K562 (cell line): ENCODE results near the gene LRRTM4. TPM values are rescaled to one million over a fixed set of nuclear protein-coding genes. Genes with fewer than 3 reads are reported as not detected.

Experiments used
- ATAC-seq: fragments of 200-7000 bp; cut with Tn5 transposase; 3 replicates; pipeline ENCODE4 v1.9.1; 2020; ENCODE audit warnings: moderate library complexity
- BruUV-seq: library from RNA; stranded (reverse); fragments of 400-500 nt; replicated peaks from 2 replicates; lab custom pipeline; 2021; lab: Mats Ljungman, UMichigan
- CTCF ChIA-PET: fragments of 300-600 bp; formaldehyde crosslinking; extraction: SDS; loops from one replicate; lab custom pipeline; 2021; ENCODE audit warnings: low intra/inter-chr PET ratio; lab: Yijun Ruan, JAX
- POLR2A ChIA-PET: fragments of 300-600, 350-650 bp; sonication (Branson Sonifier 250); formaldehyde crosslinking; extraction: SDS; loops from one replicate; lab custom pipeline; 2021; ENCODE audit warnings: antibody characterized with exemption, inconsistent platforms; lab: Yijun Ruan, JAX
- DNase-seq, 4 experiments: peaks; one replicate each; pipeline versions ENCODE4 v3.0.0 to v3.0.0-alpha.2; 2011 to 2018; ENCODE audit warnings: low spot score in 3 of 4, mixed read lengths in 3 of 4; ENCODE audit errors: extremely low read depth in 1 of 4
- FAIRE-seq: peaks from 2 replicates; lab custom pipeline; 2011; peaks lifted over from hg19 to GRCh38; lab: Jason Lieb, UNC
- H2AFZ ChIP-seq: 2 replicates; pipeline ENCODE4 v1.6.0; 2011; ENCODE audit warnings: low read depth, low read length, control low read depth, inconsistent platforms
- H3K27ac ChIP-seq: fragments of 200-600 bp; 3 replicates; pipeline ENCODE4 v1.8.0; 2011; ENCODE audit warnings: low read depth, mild to moderate bottlenecking, control low read depth, inconsistent platforms, low read length, moderate library complexity, mixed read lengths; ENCODE audit errors: extremely low read depth
- H3K27me3 ChIP-seq, 2 experiments: fragments of 300-600 bp in 1 of 2; 2 replicates in 1 of 2; 3 replicates in 1 of 2; pipeline versions ENCODE4 v1.6.0 to v1.8.0; 2011; ENCODE audit warnings: inconsistent platforms in 2 of 2, low read length in 2 of 2, mild to moderate bottlenecking in 1 of 2, mixed read lengths in 1 of 2, moderate library complexity in 1 of 2; ENCODE audit not compliant: control insufficient read depth in 2 of 2, insufficient read depth in 2 of 2
- H3K36me3 ChIP-seq: fragments of 300-600 bp; 3 replicates; pipeline ENCODE4 v1.8.0; 2011; ENCODE audit warnings: mild to moderate bottlenecking, low read length, inconsistent platforms; ENCODE audit not compliant: control insufficient read depth, insufficient read depth
- H3K4me1 ChIP-seq, 2 experiments: fragments of 200-600 bp in 1 of 2; replicated peaks in 1 of 2; 2 replicates in 1 of 2; 3 replicates in 1 of 2; pipeline versions ENCODE4 v1.5.1 to v1.8.0; 2011; ENCODE audit warnings: inconsistent platforms in 2 of 2, low read length in 2 of 2, mild to moderate bottlenecking in 1 of 2, mixed read lengths in 1 of 2, moderate library complexity in 1 of 2; ENCODE audit not compliant: control insufficient read depth in 2 of 2, insufficient read depth in 2 of 2
- H3K4me2 ChIP-seq: 2 replicates; pipeline ENCODE4 v1.6.1; 2011; ENCODE audit warnings: low read length, control low read depth, inconsistent platforms, mixed read lengths; ENCODE audit not compliant: insufficient read depth
- H3K4me3 ChIP-seq: fragments of 200-600 bp; sonication (generic), shearing (Covaris generic); 2 replicates; pipeline ENCODE4 v1.5.1; 2016; ENCODE audit warnings: control low read depth, inconsistent platforms
- H3K79me2 ChIP-seq: fragments of 200-600 bp; 3 replicates; pipeline ENCODE4 v1.8.0; 2011; ENCODE audit warnings: low read length, inconsistent platforms; ENCODE audit not compliant: control insufficient read depth, insufficient read depth
- H3K9ac ChIP-seq, 2 experiments: 2 replicates each; pipeline versions ENCODE4 v1.6.0 to v1.6.1; 2011; ENCODE audit warnings: low read depth in 2 of 2, low read length in 2 of 2, control low read depth in 1 of 2, inconsistent platforms in 1 of 2, mild to moderate bottlenecking in 1 of 2, mixed read lengths in 1 of 2; ENCODE audit not compliant: insufficient read depth in 1 of 2
- H3K9me1 ChIP-seq: one replicate; pipeline ENCODE4 v1.6.0; 2011; ENCODE audit warnings: inconsistent platforms, mild to moderate bottlenecking, low read length, moderate library complexity; ENCODE audit not compliant: control insufficient read depth, insufficient read depth
- H3K9me3 ChIP-seq: replicated peaks from 2 replicates; pipeline ENCODE4 v1.5.1; 2011; ENCODE audit warnings: low read depth, low read length, inconsistent platforms; ENCODE audit not compliant: control insufficient read depth, insufficient read depth
- H4K20me1 ChIP-seq: replicated peaks from 2 replicates; pipeline ENCODE4 v1.6.1; 2011; ENCODE audit warnings: low read length, inconsistent platforms, mixed read lengths; ENCODE audit not compliant: control insufficient read depth, insufficient read depth
- CTCF ChIP-seq, 3 experiments: IDR thresholded peaks in 2 of 3; conservative IDR thresholded peaks in 1 of 3; 2 replicates each; pipeline ENCODE4 v1.5.1; 2011 to 2012; ENCODE audit warnings: low read length in 3 of 3, mild to moderate bottlenecking in 3 of 3, control low read depth in 2 of 3, improper control_type of control experiment in 1 of 3, inconsistent platforms in 1 of 3, low read depth in 1 of 3, mixed read lengths in 1 of 3, moderate library complexity in 1 of 3; ENCODE audit not compliant: insufficient read depth in 2 of 3
- NBN ChIP-seq: fragments of 450-650 bp; IDR thresholded peaks from 2 replicates; pipeline ENCODE4 v1.6.1; 2016; ENCODE audit warnings: low read depth, mild to moderate bottlenecking
- SIN3A ChIP-seq, 2 experiments: fragments of 150-350 bp in 1 of 2; IDR thresholded peaks; 2 replicates each; pipeline ENCODE4 v1.6.1; 2011 to 2016; ENCODE audit warnings: borderline replicate concordance in 2 of 2, low read depth in 2 of 2, low read length in 2 of 2, mild to moderate bottlenecking in 2 of 2, moderate library complexity in 2 of 2; ENCODE audit not compliant: control insufficient read depth in 1 of 2
- SMARCB1 ChIP-seq: IDR thresholded peaks from 2 replicates; pipeline ENCODE4 v1.6.1; 2011; ENCODE audit warnings: improper control_type of control experiment, low read depth; ENCODE audit not compliant: insufficient read length
- TCF3 ChIP-seq: sonication (generic); formaldehyde crosslinking; IDR thresholded peaks from 2 replicates; pipeline ENCODE4 v1.4.0; 2020; ENCODE audit warnings: mild to moderate bottlenecking, missing genetic modification reagents
- ZBTB34 ChIP-seq: fragments of 250-450 bp; sonication (Bioruptor Pico); IDR thresholded peaks from 2 replicates; pipeline ENCODE4 v1.8.0; 2021; ENCODE audit warnings: mild to moderate bottlenecking, moderate library complexity
- ZBTB8A ChIP-seq: fragments of 450-650 bp; IDR thresholded peaks from 2 replicates; pipeline ENCODE4 v1.6.1; 2018; ENCODE audit warnings: mild to moderate bottlenecking, moderate library complexity; ENCODE audit not compliant: partially characterized antibody
- ZKSCAN1 ChIP-seq: fragments of 150-350 bp; IDR thresholded peaks from 2 replicates; pipeline ENCODE4 v1.6.1; 2016; ENCODE audit warnings: low read depth, low read length
- ZNF212 ChIP-seq: fragments of 450-650 bp; formaldehyde crosslinking; IDR thresholded peaks from 2 replicates; pipeline ENCODE4 v1.4.0; 2020; ENCODE audit warnings: mild to moderate bottlenecking
- ZNF23 ChIP-seq: fragments of 250-450 bp; sonication (Bioruptor Pico); IDR thresholded peaks from 2 replicates; pipeline ENCODE4 v1.4.0; 2020; ENCODE audit warnings: mild to moderate bottlenecking
- ZNF407 ChIP-seq: fragments of 450-650 bp; IDR thresholded peaks from 2 replicates; pipeline ENCODE4 v1.6.1; 2016; ENCODE audit warnings: low read depth
- ZZZ3 ChIP-seq: fragments of 450-650 bp; IDR thresholded peaks from 2 replicates; pipeline ENCODE4 v1.6.1; 2016; ENCODE audit warnings: antibody characterized with exemption, mild to moderate bottlenecking, moderate library complexity
- WGBS: fragments of 100-300 bp; shearing (Covaris generic); methylation state at CpG from one replicate; pipeline ENCODE4 v1.1.6; 2016; ENCODE audit warnings: low coverage, mixed read lengths; ENCODE audit not compliant: insufficient coverage; ENCODE audit errors: missing lambda C conversion rate; 5-methylcytosine and 5-hydroxymethylcytosine counted together
- in situ Hi-C: fragments of 300-500 bp; cut with MboI; formaldehyde crosslinking; loops from 4 replicates; pipeline ENCODE4 v1.15.0; 2018; ENCODE audit warnings: inconsistent platforms, mixed read lengths
- intact Hi-C: fragments of 100-400 bp; cut with micrococcal nuclease; formaldehyde crosslinking; loops from 2 replicates; pipeline ENCODE4 v1.14.2; 2022
- polyA plus RNA-seq, 8 experiments: library from polyadenylated mRNA; depleted of rRNA in 4 of 8; stranded (reverse) in 5 of 8; unstranded in 3 of 8; fragments of >200 nt; fragmentation: Nextera tagmentation in 2 of 8; fragmentation: Illumina TruSeq in 1 of 8; extraction: Ambion mirVana in 2 of 8; extraction: Trizol in 1 of 8; gene quantifications; 2 replicates each; pipeline versions ENCODE4 v1.2.1 to v1.2.3, GENCODE V29; 2011 to 2014; ENCODE audit warnings: inconsistent platforms in 1 of 8, missing spikeins in 1 of 8
- total RNA-seq, 7 experiments: library from RNA; depleted of rRNA in 6 of 7; stranded (reverse); fragments of >200 nt in 6 of 7; fragmentation: Illumina TruSeq in 2 of 7; extraction: Trizol in 2 of 7; gene quantifications; 2 replicates each; pipeline versions ENCODE4 v1.2.1 to v1.2.3, GENCODE V29; 2011 to 2021; ENCODE audit warnings: low replicate concordance in 1 of 7

Gene LRRTM4
- total and polyA plus RNA-seq, 9 of the 15 experiments (the other 6 are each of a cell fraction or from before 2014, with no cell fraction given), result 0.04 TPM; not detected in 6

DNA sequence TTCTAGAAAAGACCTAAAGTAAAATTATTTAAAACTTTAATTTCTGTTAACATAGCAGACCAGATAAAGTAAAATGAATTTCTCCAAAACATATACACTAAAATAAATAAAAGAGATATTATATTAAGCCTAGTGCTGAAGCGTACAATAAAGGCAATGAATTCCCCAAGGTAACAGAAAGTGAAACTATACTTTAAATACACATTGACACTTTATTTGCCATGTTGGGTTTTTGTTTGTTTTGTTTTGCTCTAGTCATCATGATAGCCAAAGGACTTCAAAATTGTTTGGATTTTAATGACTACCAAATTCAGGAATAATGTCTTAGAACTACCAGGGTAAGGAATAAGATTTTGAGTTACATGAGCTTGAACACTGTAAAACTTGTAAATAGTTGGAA lies 413.3 kb downstream of the LRRTM4 start:
- no peak overlapping the region for H3K4me2 ChIP-seq
- H3K27ac ChIP-seq, result no peak overlapping the region
- FAIRE-seq (no peak), ATAC-seq (no peak), DNase-seq (no peak)
- in situ Hi-C loops, result no loop called here
- H3K79me2 ChIP-seq, result no peaks in the 10 kb centered on the region
- POLR2A ChIA-PET, result no interaction called here
- no peak overlapping the region for H2AFZ ChIP-seq
- H4K20me1 ChIP-seq, result no peaks in the 10 kb centered on the region
- intact Hi-C loops, result no loop called here
- no peaks in the 10 kb centered on the region for H3K9me3 ChIP-seq
- H3K27me3 ChIP-seq, result no peaks in the 10 kb centered on the region
- H3K4me3 ChIP-seq, result no peak overlapping the region
- no TSS peak for BruUV-seq
- H3K4me1 ChIP-seq, result no peaks in the 10 kb centered on the region
- 0% methylated on average over 1 of the region's 1 CpG for WGBS
- no peak overlapping the region for H3K9ac ChIP-seq
- CTCF ChIA-PET, result no interaction called here
- H3K36me3 ChIP-seq, result no peaks in the 10 kb centered on the region
- no peaks in the 10 kb centered on the region for H3K9me1 ChIP-seq
- TF ChIP-seq NBN (no peak), SIN3A (IDR thresholded peaks at IDR 0.05; ENCODE audit: borderline replicate concordance in 2 of 2, control insufficient read depth in 1 of 2, low read depth in 2 of 2, low read length in 2 of 2) (no peak), ZZZ3 (no peak), ZNF23 (CRISPR knock-in tag) (no peak), SMARCB1 (no peak), CTCF (IDR thresholded peaks at IDR 0.05 in 2 of 3, conservative IDR thresholded peaks at IDR 0.05 in 1 of 3; ENCODE audit: insufficient read depth in 2 of 3, low read depth in 1 of 3, low read length in 3 of 3) (no peak), ZBTB8A (no peak), ZBTB34 (no peak), ZKSCAN1 (no peak), ZNF212 (CRISPR knock-in tag) (no peak), ZNF407 (no peak), TCF3 (CRISPR knock-in tag) (no peak)
